PFSK-1 (cell line): ENCODE measurements around the gene ABCF1.

Experiments used
- POLR2AphosphoS5 ChIP-seq: IDR thresholded peaks from 2 replicates; pipeline ENCODE4 v1.6.1; 2012; ENCODE audit warnings: low read depth, mild to moderate bottlenecking, control low read depth, low read length, moderate library complexity
- SIN3A ChIP-seq: IDR thresholded peaks from 2 replicates; pipeline ENCODE4 v1.6.1; 2012; ENCODE audit warnings: mild to moderate bottlenecking, low read length, moderate library complexity, borderline replicate concordance; ENCODE audit not compliant: insufficient read depth
- TAF1 ChIP-seq: IDR thresholded peaks from 2 replicates; pipeline ENCODE4 v1.6.1; 2012; ENCODE audit warnings: low read length, control low read depth, borderline replicate concordance; ENCODE audit not compliant: insufficient read depth
- TF ChIP-seq, protein P1 (sequence below), 2 experiments: IDR thresholded peaks; 2 replicates each; pipeline versions ENCODE4 v1.6.1 to v1.8.0; 2011 to 2012; ENCODE audit warnings: low read depth in 2 of 2, low read length in 2 of 2, control low read depth in 1 of 2, inconsistent platforms in 1 of 2, mild to moderate bottlenecking in 1 of 2, moderate library complexity in 1 of 2; ENCODE audit not compliant: insufficient read depth in 1 of 2

DNA sequence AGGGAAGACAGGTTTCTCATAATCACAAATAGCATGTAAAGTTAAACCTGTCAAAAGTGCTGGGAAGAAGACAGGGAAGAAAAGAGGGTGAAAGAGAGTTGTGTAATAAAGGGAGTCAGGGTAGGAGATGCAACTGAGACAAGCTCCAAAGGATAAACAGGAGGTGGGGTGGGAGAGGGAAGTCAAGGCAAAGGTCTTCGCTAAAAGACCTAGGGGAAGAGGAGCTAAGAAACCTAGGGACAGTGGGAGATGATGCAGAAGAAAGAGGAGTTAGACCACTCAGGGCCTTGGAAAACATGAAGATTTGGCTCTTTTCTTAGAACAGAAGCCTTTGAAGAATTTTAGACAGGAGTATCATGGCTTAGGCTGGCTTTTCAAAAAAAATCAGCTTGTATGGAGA is 7.1 kb upstream of the ABCF1 start:
- TF ChIP-seq POLR2AphosphoS5 (no peak), SIN3A (no peak), TAF1 (no peak)
- TF ChIP-seq, protein P1, sequence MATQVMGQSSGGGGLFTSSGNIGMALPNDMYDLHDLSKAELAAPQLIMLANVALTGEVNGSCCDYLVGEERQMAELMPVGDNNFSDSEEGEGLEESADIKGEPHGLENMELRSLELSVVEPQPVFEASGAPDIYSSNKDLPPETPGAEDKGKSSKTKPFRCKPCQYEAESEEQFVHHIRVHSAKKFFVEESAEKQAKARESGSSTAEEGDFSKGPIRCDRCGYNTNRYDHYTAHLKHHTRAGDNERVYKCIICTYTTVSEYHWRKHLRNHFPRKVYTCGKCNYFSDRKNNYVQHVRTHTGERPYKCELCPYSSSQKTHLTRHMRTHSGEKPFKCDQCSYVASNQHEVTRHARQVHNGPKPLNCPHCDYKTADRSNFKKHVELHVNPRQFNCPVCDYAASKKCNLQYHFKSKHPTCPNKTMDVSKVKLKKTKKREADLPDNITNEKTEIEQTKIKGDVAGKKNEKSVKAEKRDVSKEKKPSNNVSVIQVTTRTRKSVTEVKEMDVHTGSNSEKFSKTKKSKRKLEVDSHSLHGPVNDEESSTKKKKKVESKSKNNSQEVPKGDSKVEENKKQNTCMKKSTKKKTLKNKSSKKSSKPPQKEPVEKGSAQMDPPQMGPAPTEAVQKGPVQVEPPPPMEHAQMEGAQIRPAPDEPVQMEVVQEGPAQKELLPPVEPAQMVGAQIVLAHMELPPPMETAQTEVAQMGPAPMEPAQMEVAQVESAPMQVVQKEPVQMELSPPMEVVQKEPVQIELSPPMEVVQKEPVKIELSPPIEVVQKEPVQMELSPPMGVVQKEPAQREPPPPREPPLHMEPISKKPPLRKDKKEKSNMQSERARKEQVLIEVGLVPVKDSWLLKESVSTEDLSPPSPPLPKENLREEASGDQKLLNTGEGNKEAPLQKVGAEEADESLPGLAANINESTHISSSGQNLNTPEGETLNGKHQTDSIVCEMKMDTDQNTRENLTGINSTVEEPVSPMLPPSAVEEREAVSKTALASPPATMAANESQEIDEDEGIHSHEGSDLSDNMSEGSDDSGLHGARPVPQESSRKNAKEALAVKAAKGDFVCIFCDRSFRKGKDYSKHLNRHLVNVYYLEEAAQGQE (IDR thresholded peaks at IDR 0.05; ENCODE audit: insufficient read depth in 1 of 2, low read depth in 2 of 2, low read length in 2 of 2) = no peak
